BE2C (cell line): ENCODE measurements around the gene MYOZ2.
"Not testable (repeated sequence)": the region's sequence is repeated elsewhere in the genome, so short reads cannot be mapped to it uniquely, and the experiment has no call there.

ENCODE experiments used
- DNase-seq: peaks from one replicate; pipeline ENCODE4 v3.0.0-alpha.2; 2020
- H3K27me3 ChIP-seq: fragments of 250-450 bp; sonication (Bioruptor Pico); 2 replicates; pipeline ENCODE4 v1.5.1; 2020; ENCODE audit warnings: mild to moderate bottlenecking
- H3K36me3 ChIP-seq: fragments of 250-450 bp; sonication (Bioruptor Pico); 2 replicates; pipeline ENCODE4 v1.5.1; 2020; ENCODE audit warnings: mild to moderate bottlenecking
- H3K4me1 ChIP-seq: fragments of 250-450 bp; sonication (Bioruptor Pico); 2 replicates; pipeline ENCODE4 v1.5.1; 2020
- H3K4me3 ChIP-seq: 2 replicates; pipeline ENCODE4 v1.5.1; 2011; ENCODE audit warnings: low read depth, low read length
- H3K9me3 ChIP-seq: fragments of 250-450 bp; sonication (Bioruptor Pico); 2 replicates; pipeline ENCODE4 v1.5.1; 2020
- TF ChIP-seq, protein P1 (sequence below): IDR thresholded peaks from 2 replicates; pipeline ENCODE4 v1.5.1; 2012; ENCODE audit warnings: mild to moderate bottlenecking, low read depth, low read length

The MYOZ2 gene

DNA sequence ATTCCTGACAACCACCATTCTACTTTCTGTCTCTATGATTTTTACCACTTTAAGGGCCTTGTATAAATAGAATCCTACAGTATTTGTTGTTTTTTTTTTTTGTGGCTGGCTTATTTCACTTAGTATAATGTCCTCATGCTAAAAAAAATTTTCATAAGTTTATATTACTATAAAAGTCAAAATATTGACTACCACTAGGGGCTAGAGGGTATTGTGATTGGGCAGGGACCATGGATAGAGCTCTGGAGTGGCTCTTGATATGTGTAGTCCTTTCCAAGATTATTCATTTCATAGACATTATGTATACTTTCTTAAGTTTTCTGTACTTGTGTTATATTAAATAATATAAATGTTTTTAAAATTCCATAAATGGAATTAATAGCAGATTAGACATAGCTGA is 34.6 kb downstream of the MYOZ2 start:
- no peaks in the 10 kb centered on the region for H3K36me3 ChIP-seq
- no peaks in the 10 kb centered on the region for H3K9me3 ChIP-seq
- no peak overlapping the region for H3K4me3 ChIP-seq
- no peaks in the 10 kb centered on the region; the same call in 1 of the 2 replicates for H3K4me1 ChIP-seq
- TF ChIP-seq, protein P1, sequence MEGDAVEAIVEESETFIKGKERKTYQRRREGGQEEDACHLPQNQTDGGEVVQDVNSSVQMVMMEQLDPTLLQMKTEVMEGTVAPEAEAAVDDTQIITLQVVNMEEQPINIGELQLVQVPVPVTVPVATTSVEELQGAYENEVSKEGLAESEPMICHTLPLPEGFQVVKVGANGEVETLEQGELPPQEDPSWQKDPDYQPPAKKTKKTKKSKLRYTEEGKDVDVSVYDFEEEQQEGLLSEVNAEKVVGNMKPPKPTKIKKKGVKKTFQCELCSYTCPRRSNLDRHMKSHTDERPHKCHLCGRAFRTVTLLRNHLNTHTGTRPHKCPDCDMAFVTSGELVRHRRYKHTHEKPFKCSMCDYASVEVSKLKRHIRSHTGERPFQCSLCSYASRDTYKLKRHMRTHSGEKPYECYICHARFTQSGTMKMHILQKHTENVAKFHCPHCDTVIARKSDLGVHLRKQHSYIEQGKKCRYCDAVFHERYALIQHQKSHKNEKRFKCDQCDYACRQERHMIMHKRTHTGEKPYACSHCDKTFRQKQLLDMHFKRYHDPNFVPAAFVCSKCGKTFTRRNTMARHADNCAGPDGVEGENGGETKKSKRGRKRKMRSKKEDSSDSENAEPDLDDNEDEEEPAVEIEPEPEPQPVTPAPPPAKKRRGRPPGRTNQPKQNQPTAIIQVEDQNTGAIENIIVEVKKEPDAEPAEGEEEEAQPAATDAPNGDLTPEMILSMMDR, result no peak
- no peak for DNase-seq
- H3K27me3 ChIP-seq, result no peaks in the 10 kb centered on the region

DNA sequence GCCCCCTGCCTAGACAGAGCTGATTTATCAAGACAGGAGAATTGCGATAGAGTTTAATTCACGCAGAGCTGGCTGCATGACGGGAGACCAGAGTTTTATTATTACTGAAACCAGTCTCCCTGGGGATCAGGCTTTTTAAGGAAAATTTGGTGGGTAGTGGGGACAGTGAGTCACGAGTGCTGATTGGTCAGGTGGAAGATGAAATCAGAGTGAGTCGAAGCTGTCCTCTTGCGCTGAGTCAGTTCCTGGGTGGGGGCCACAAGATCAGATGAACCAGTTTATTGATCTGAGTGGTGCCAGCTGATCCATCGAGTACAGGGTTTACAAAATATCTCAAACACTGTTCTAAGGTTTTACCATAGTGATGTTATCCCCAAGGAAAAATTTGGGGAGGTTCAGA is 36.6 kb downstream of the MYOZ2 start:
- Histone ChIP-seq H3K36me3 (no peaks in the 10 kb centered on the region), H3K4me1 (no peaks in the 10 kb centered on the region; the same call in 1 of the 2 replicates), H3K27me3 (no peaks in the 10 kb centered on the region), H3K9me3 (no peaks in the 10 kb centered on the region), H3K4me3 (no peak overlapping the region)
- TF ChIP-seq, protein P1, result no peak
- DNase-seq, result no peak

DNA sequence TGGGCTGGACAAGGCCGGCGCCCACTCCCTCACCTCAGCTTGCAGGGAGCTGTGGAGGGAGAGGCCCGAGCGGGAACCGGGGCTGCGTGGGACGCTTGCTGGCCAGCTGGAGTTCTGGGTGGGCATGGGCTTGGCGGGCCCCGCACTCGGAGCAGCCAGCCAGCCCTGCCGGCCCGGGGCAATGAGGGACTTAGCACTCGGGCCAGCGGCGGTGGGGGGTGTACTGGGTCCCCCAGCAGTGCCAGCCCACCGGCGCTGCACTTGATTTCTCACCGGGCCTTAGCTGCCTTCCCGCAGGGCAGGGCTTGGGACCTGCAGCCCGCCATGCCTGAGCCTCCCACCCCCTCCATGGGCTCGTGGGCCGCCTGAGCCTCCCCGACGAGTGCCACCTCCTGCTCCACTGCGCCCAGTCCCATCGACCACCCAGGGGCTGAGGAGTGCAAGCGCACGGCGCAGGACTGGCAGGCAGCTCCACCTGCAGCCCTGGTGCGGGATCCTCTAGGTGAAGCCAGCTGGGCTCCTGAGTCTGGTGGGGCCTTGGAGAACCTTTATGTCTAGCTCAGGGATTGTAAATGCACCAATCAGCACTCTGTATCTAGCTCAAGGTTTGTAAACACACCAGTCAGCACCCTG is 38.2 kb downstream of the MYOZ2 start:
- H3K27me3 ChIP-seq, H3K9me3 ChIP-seq, DNase-seq, H3K4me3 ChIP-seq, H3K4me1 ChIP-seq, H3K36me3 ChIP-seq: not testable (repeated sequence)

DNA sequence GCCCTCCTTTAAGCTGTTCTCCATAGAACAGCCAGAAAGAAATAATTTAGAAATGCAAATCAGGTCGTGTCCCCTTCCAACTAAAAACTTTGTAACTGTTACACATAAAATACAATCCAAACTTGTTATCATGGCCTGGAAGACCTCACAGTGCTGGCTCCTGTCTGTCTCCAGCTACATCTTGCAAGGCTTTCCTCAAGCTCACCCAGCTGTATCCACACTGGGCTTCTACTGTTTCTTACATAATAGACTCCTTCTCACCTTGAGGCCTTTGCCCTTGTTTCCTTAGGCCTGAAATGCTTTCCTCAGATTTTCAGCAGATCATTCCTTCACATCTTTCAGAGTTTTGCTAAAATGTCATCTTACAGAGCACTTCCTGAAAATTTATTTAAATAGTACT is 43.4 kb downstream of the MYOZ2 start:
- no peak for DNase-seq
- Histone ChIP-seq H3K9me3 (no peaks in the 10 kb centered on the region), H3K4me3 (no peak overlapping the region), H3K36me3 (no peaks in the 10 kb centered on the region), H3K27me3 (no peaks in the 10 kb centered on the region), H3K4me1 (no peaks in the 10 kb centered on the region)
- TF ChIP-seq, protein P1, result no peak

DNA sequence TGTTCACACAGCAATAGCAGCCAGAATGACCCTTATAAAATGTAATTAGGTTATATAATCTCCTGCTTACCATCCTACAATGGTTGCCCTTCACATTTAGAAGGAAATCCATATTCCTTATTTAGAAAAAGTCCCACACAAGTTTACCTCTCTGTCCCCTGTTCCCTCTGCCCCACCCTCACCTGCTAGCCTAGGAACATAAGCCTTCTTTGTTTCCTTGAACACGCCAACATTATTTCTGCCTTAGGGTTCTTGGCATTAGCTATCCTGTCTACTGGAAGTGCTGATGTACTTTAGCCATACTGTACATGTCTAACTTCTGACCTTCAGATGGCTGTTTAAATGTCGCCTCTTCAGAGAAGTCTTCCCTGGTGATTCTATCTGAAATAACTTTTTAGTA is 48.5 kb downstream of the MYOZ2 start:
- Histone ChIP-seq H3K36me3 (no peaks in the 10 kb centered on the region), H3K27me3 (no peaks in the 10 kb centered on the region), H3K4me1 (no peaks in the 10 kb centered on the region), H3K4me3 (no peak overlapping the region), H3K9me3 (no peaks in the 10 kb centered on the region)
- no peak for DNase-seq
- TF ChIP-seq, protein P1, result no peak

DNA sequence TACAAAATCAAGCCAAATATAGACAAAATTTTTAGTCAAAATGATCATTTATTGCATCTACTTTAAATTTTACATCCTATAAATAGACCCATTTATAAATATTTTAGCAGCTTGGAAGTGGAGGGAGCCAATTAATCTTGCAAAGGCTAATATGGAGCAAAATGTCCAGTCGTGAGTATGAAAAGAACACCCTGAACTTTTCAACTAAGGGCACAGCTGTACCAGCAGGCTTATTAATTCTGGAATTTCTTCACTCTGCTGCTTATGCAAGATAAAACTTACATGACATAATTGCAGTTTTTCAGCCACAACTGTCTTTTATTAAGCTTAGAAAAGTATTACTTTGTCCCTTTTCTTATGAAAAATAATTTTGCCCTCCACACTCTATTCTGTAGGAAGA is 54.0 kb downstream of the MYOZ2 start:
- TF ChIP-seq, protein P1, result no peak
- no peaks in the 10 kb centered on the region for H3K9me3 ChIP-seq
- H3K36me3 ChIP-seq, result no peaks in the 10 kb centered on the region
- no peak for DNase-seq
- H3K4me3 ChIP-seq, result no peak overlapping the region
- H3K27me3 ChIP-seq, result no peaks in the 10 kb centered on the region
- H3K4me1 ChIP-seq, result no peaks in the 10 kb centered on the region
